Testis (tissue), 3 donors: Measurements from ENCODE around the gene C1orf50. TPM values are rescaled to one million over a fixed set of nuclear protein-coding genes. Genes with fewer than 3 reads are reported as not detected.

Experiments
- DNase-seq: peaks from one replicate; pipeline ENCODE4 v3.0.0-alpha.2; 2019
- H3K27ac ChIP-seq, 2 donors: fragments of 200-600 bp; sonication (generic); one replicate each; pipeline ENCODE4 v1.5.1; 2019
- H3K27me3 ChIP-seq: fragments of 200-600 bp; sonication (generic); one replicate; pipeline ENCODE4 v1.5.1; 2019
- H3K36me3 ChIP-seq: fragments of 200-600 bp; sonication (generic); one replicate; pipeline ENCODE4 v1.5.1; 2017; ENCODE audit warnings: low read depth; ENCODE audit errors: missing control alignments
- H3K4me1 ChIP-seq: fragments of 200-600 bp; sonication (generic); one replicate; pipeline ENCODE4 v1.5.1; 2019
- H3K4me3 ChIP-seq, 2 donors: fragments of 200-600 bp; sonication (generic); one replicate each; pipeline ENCODE4 v1.5.1; 2017 to 2019
- H3K9me3 ChIP-seq: fragments of 200-600 bp; sonication (generic); one replicate; pipeline ENCODE4 v1.5.1; 2017
- POLR2A ChIP-seq: fragments of 450-650 bp; IDR thresholded peaks from one replicate; pipeline ENCODE4 v1.6.1; 2017; ENCODE audit warnings: antibody characterized with exemption, mild to moderate bottlenecking, moderate library complexity
- WGBS, 2 donors: methylation state at CpG; one replicate each; pipeline ENCODE4 v1.1.5; 2018; 5-methylcytosine and 5-hydroxymethylcytosine counted together
- intact Hi-C: fragments of 100-400 bp; cut with DNase I; formaldehyde crosslinking; loops from one replicate; pipeline ENCODE4 v1.15.1; 2023; ENCODE audit warnings: low total_unique reads
- polyA plus RNA-seq: library from polyadenylated mRNA; stranded (reverse); fragments of 350-450 nt; fragmentation: Illumina TruSeq; extraction: RNeasy Lipid Tissue Mini Kit (QIAGEN cat#74804); gene quantifications from one replicate; pipeline ENCODE4 v1.2.3, GENCODE V29; 2014; ENCODE audit warnings: low read depth, low replicate concordance; ENCODE audit not compliant: insufficient read depth
- total RNA-seq, 2 donors: library from RNA; depleted of rRNA; stranded (reverse); fragments of >200 nt; gene quantifications; one replicate each; pipeline ENCODE4 v1.2.3, GENCODE V29; 2016
- TF ChIP-seq, protein P1 (sequence below), 3 experiments: fragments of 450-650 bp in 2 of 3; fragments of 200-600 bp in 1 of 3; sonication (generic) in 1 of 3; IDR thresholded peaks; one replicate each; pipeline ENCODE4 v1.5.1; 2016 to 2019; ENCODE audit warnings: antibody characterized with exemption in 3 of 3, mild to moderate bottlenecking in 2 of 3, moderate library complexity in 1 of 3

The C1orf50 gene
- total and polyA plus RNA-seq, 3 donors from 2014 or later, result 9.4 to 21.8 (median 10.2) TPM

DNA sequence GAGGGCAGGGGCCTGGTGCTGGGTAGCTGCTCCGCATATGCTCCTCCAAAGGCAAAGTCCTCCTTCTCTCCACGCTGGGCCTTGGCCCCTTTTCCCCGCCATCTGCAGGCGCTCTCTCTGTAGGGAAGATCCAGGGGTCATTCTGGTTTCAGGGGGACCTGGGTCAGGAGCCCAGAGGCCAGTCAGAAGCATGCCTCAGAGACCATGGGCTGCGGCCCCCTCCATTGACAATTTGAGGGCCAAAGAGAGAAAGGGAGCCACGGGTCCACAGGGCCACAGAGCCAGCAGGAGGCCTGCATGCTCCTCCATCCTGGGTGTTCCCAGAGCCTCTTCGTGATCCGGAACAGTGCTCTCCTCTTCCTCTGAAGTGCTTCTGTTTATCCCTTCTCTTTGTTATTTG is 24.9 kb upstream of the C1orf50 start:
- Histone ChIP-seq H3K9me3 (no peaks in the 10 kb centered on the region), H3K36me3 (no peaks in the 10 kb centered on the region), H3K4me1 (no peaks in the 10 kb centered on the region), H3K4me3 (no peak overlapping the region), H3K27ac (no peak overlapping the region), H3K27me3 (no peaks in the 10 kb centered on the region)
- intact Hi-C loops, result no loop called here
- WGBS, 2 donors, result 94 to 95% methylated on average over 8 of the region's 8 CpGs
- no peak for DNase-seq
- TF ChIP-seq POLR2A, result no peak
- TF ChIP-seq, protein P1, sequence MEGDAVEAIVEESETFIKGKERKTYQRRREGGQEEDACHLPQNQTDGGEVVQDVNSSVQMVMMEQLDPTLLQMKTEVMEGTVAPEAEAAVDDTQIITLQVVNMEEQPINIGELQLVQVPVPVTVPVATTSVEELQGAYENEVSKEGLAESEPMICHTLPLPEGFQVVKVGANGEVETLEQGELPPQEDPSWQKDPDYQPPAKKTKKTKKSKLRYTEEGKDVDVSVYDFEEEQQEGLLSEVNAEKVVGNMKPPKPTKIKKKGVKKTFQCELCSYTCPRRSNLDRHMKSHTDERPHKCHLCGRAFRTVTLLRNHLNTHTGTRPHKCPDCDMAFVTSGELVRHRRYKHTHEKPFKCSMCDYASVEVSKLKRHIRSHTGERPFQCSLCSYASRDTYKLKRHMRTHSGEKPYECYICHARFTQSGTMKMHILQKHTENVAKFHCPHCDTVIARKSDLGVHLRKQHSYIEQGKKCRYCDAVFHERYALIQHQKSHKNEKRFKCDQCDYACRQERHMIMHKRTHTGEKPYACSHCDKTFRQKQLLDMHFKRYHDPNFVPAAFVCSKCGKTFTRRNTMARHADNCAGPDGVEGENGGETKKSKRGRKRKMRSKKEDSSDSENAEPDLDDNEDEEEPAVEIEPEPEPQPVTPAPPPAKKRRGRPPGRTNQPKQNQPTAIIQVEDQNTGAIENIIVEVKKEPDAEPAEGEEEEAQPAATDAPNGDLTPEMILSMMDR (IDR thresholded peaks at IDR 0.05), result no peak

DNA sequence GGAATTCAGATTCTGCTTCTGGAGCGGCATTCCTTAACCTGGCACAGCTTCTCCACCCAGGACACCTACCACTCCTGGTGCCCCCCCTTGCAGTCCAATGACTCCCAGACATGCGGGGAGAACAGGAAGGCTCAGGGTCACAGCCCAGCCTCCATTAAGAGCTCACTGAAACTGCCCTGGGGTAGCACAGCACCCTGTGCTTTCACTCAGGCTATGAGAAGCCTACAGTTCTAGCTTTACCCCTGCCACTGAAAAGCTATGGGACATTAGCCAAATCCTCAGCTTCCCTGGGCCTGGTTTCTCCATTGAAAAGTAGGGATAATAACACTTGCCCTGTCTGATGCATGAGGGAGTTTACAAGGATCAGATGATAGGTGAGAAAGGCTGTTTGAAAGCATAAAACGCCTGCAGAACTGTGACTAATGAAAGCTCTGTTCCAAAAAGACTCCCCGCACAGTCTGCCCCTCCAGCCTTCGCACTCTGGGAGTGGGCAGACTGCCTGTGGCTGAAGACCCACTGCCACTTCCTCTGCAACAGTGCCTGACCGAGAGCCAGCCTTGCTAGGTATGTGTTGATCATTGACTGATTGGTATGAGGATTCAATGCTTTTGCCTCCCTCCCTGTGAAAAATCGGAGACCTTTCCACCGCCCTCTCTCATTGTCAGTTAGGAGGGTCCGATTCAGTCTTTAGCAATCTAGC is 24.3 kb upstream of the C1orf50 start:
- H3K4me3 ChIP-seq, result no peak overlapping the region
- 88 to 91% methylated on average over 9 of the region's 9 CpGs for WGBS, 2 donors
- H3K27me3 ChIP-seq, result no peaks in the 10 kb centered on the region
- DNase-seq, result no peak
- no peak for TF ChIP-seq POLR2A
- TF ChIP-seq, protein P1 (IDR thresholded peaks at IDR 0.05), result no peak
- no peaks in the 10 kb centered on the region for H3K9me3 ChIP-seq
- intact Hi-C loops, result no loop called here
- no peak overlapping the region for H3K27ac ChIP-seq
- no peaks in the 10 kb centered on the region for H3K36me3 ChIP-seq
- H3K4me1 ChIP-seq, result no peaks in the 10 kb centered on the region

DNA sequence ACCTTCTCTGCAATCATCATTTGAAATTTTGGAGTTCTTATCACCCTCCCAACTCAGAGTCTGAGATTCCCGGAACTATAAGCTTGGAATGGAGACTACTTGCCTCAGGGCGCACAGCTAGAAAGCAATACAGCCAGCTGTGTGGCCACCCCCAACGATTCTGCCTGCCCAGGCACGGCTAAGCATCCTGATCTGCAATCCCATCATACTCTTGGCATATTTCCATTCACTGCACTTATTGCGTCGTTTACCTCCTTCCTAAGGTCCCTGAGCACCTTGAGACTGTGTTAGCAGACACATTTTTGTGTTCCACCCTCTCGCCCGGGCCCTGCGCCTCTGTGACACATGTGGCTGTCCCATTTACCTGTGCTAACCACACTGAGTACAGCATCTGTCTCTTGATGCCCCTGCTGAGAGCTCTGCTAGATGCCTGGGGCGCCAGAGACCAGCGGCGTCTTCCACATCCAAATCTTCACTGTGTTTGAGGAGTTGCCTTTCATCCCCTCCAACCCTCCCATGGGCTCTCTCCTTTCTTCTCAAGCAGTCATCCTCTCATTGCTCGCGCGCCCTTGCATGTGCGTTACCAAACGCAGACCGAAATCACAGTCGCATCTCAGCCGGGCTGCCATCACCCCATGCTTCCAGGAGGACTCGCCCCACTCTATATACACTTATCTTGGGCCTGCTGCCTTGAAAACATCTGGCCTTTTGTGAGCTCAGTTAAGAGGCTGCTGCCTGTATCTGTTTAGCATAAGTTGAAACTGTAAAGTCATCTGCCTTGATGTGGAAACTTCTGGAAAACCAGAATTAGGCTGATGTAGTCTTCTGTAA is 23.5 kb upstream of the C1orf50 start:
- Histone ChIP-seq H3K4me1 (no peaks in the 10 kb centered on the region), H3K27ac (no peak overlapping the region), H3K4me3 (no peak overlapping the region), H3K36me3 (no peaks in the 10 kb centered on the region), H3K27me3 (no peaks in the 10 kb centered on the region), H3K9me3 (no peaks in the 10 kb centered on the region)
- no peak for TF ChIP-seq POLR2A
- TF ChIP-seq, protein P1 (IDR thresholded peaks at IDR 0.05), result no peak
- WGBS, 2 donors, result 85 to 90% methylated on average over 21 of the region's 21 CpGs
- intact Hi-C loops, result no loop called here
- DNase-seq, result no peak

DNA sequence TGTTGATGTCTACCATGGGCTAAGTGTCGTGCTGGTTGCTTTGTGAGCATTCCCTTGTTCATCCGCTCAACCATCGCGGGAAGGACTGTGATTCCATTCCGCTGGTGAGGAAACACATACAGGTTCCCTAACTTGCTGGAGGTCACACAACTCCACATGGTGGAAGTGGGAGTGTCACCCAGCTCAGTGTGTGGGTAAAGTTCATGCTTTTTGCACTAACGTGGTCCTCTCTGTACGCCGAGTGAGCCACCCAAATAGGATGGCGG is 23.0 kb upstream of the C1orf50 start:
- no peak for DNase-seq
- Histone ChIP-seq H3K27me3 (no peaks in the 10 kb centered on the region), H3K4me3 (no peak overlapping the region), H3K27ac (no peak overlapping the region), H3K9me3 (no peaks in the 10 kb centered on the region), H3K4me1 (no peaks in the 10 kb centered on the region), H3K36me3 (no peaks in the 10 kb centered on the region)
- TF ChIP-seq, protein P1 (IDR thresholded peaks at IDR 0.05), result no peak
- no peak for TF ChIP-seq POLR2A
- WGBS, 2 donors, result 95% methylated on average over 9 of the region's 9 CpGs
- intact Hi-C loops, result no loop called here
